AG04450 (cell line): ENCODE results near the gene USP38. TPM values are rescaled to one million over a fixed set of nuclear protein-coding genes. Genes with fewer than 3 reads are reported as not detected.
A peak's percentile ranks its signal among the peaks of the same experiment; 100 is the strongest.
"Not testable (repeated sequence)": the region's sequence is repeated elsewhere in the genome, so short reads cannot be mapped to it uniquely, and the experiment has no call there.

Experiments
- CTCF ChIA-PET: fragments of 300-600, 350-600 bp; formaldehyde crosslinking; extraction: SDS; loops from one replicate; lab custom pipeline; 2022; ENCODE audit warnings: antibody characterized with exemption, inconsistent platforms; lab: Charles Lee
- POLR2A ChIA-PET: fragments of 350-600 bp; formaldehyde crosslinking; extraction: SDS; loops from one replicate; lab custom pipeline; 2021; ENCODE audit warnings: antibody characterized with exemption, inconsistent platforms; lab: Yijun Ruan, JAX
- DNase-seq: peaks from one replicate; pipeline ENCODE4 v3.0.0-alpha.2; 2011; ENCODE audit warnings: low read depth, low spot score
- H3K27ac ChIP-seq: one replicate; pipeline ENCODE4 v1.5.1; 2012; ENCODE audit warnings: low read depth, low read length, control low read depth
- H3K27me3 ChIP-seq: one replicate; pipeline ENCODE4 v1.6.0; 2012; ENCODE audit warnings: low read length; ENCODE audit not compliant: control insufficient read depth, insufficient read depth
- H3K4me3 ChIP-seq: 2 replicates; pipeline ENCODE4 v1.5.1; 2011; ENCODE audit warnings: mild to moderate bottlenecking, low read depth, low read length, control low read depth
- H3K9me3 ChIP-seq: 2 replicates; pipeline ENCODE4 v1.5.1; 2012; ENCODE audit warnings: low read length; ENCODE audit not compliant: control insufficient read depth, insufficient read depth
- polyA plus RNA-seq: library from polyadenylated mRNA; depleted of rRNA; stranded (reverse); fragments of >200 nt; gene quantifications from 2 replicates; pipeline ENCODE4 v1.2.3, GENCODE V29; 2011
- TF ChIP-seq, protein P1 (sequence below): IDR thresholded peaks from 2 replicates; pipeline ENCODE4 v1.5.1; 2011; ENCODE audit warnings: low read depth, low read length, control low read depth, inconsistent platforms

The USP38 gene
- polyA plus RNA-seq, 1 experiment: 14.1 TPM

DNA sequence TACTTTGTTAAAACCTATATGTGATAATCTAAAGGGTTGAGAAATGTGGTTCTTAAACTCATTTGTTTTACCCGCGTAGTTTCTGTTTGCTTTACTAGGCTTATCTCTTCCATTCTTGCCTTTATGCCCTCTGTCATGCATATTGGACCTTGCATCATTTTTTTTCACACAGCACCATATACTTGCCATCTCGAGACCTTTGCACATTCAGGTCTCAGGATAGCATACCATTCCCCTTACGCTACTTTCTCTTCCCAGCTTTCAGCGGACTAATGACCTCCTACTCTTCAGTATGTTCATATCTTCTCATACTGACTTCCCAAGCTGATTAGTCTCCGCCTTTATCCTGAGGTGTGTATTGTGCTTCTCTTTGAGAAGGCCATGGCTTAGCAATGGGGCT is 40.5 kb downstream of the USP38 start:
- TF ChIP-seq, protein P1, sequence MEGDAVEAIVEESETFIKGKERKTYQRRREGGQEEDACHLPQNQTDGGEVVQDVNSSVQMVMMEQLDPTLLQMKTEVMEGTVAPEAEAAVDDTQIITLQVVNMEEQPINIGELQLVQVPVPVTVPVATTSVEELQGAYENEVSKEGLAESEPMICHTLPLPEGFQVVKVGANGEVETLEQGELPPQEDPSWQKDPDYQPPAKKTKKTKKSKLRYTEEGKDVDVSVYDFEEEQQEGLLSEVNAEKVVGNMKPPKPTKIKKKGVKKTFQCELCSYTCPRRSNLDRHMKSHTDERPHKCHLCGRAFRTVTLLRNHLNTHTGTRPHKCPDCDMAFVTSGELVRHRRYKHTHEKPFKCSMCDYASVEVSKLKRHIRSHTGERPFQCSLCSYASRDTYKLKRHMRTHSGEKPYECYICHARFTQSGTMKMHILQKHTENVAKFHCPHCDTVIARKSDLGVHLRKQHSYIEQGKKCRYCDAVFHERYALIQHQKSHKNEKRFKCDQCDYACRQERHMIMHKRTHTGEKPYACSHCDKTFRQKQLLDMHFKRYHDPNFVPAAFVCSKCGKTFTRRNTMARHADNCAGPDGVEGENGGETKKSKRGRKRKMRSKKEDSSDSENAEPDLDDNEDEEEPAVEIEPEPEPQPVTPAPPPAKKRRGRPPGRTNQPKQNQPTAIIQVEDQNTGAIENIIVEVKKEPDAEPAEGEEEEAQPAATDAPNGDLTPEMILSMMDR: no peak
- CTCF ChIA-PET: no interaction called here
- Histone ChIP-seq H3K4me3 (no peak overlapping the region), H3K9me3 (no peaks in the 10 kb centered on the region), H3K27me3 (no peaks in the 10 kb centered on the region), H3K27ac (no peak overlapping the region)
- POLR2A ChIA-PET: interaction anchor here (0.7 kb wide), 1 partner anchor 1071 kb away, joined by 5 read pairs; no protein-coding TSS in a partner anchor
- no peak for DNase-seq

DNA sequence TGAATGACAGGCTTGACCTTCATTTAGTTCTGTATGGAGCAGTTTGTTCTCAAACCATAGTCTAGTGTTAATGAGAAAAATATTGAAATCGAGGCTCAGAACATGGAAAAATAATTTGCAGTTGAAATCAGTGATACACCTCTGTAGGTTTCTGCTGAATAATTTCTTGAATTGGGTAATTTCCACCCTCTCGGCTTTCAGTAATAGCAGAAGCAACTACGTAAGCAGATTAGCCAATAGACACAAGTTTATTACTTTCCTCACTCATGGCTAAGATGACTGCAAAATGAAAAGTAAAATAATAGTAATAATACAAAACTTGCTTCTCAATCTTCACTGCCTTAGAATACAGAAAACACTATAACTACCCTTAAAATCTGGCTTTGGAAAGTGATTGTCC is 46.0 kb downstream of the USP38 start:
- POLR2A ChIA-PET: no interaction called here
- DNase-seq: no peak
- H3K27ac ChIP-seq: no peak overlapping the region
- TF ChIP-seq, protein P1: no peak
- no peak overlapping the region for H3K4me3 ChIP-seq
- CTCF ChIA-PET: no interaction called here
- H3K27me3 ChIP-seq: no peaks in the 10 kb centered on the region
- no peaks in the 10 kb centered on the region for H3K9me3 ChIP-seq

DNA sequence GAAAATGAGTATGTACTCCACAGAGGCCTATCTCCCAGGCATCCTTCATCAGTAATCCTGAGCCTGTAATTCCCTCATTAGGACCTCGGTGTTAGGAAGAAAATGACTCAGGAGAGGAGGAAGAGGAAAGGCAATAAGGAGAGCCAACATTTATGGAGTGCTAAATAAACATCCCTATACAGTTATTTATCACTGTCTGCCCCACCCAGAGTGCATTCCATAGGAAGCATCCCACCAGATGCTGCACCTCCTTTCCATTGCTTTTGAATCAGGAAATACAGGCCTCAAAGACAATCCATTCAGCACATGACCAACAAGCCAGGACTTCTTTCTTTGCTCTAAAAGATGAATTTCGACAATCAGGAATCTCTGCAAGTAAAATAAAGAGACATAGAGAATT is 47.6 kb downstream of the USP38 start:
- no peaks in the 10 kb centered on the region for H3K27me3 ChIP-seq
- TF ChIP-seq, protein P1: no peak
- no peak for DNase-seq
- CTCF ChIA-PET: no interaction called here
- H3K4me3 ChIP-seq: no peak overlapping the region
- H3K27ac ChIP-seq: no peak overlapping the region
- H3K9me3 ChIP-seq: no peaks in the 10 kb centered on the region
- POLR2A ChIA-PET: no interaction called here

DNA sequence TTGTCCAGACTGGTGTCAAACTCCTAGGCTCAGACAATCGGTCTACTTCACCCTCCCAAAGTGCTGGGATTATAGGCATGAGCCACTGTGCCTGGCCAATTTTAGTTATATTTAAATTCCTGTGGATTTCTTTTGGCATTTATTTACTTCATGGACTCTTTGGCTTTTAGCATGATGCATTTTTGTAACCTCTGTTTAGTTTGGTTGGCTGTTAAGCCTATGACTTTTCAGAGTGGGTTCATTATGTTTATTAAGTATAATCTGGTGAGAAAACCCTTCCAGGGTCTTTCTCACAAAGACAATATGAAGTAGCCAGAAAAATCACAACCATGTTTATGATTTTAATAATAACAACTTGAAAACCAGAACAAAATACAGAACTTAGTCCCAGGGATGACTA is 49.4 kb downstream of the USP38 start:
- TF ChIP-seq, protein P1: no peak
- CTCF ChIA-PET: no interaction called here
- DNase-seq: peak; percentile 11
- Histone ChIP-seq H3K9me3 (no peaks in the 10 kb centered on the region), H3K27ac (no peak overlapping the region), H3K27me3 (no peaks in the 10 kb centered on the region), H3K4me3 (no peak overlapping the region)
- POLR2A ChIA-PET: no interaction called here

DNA sequence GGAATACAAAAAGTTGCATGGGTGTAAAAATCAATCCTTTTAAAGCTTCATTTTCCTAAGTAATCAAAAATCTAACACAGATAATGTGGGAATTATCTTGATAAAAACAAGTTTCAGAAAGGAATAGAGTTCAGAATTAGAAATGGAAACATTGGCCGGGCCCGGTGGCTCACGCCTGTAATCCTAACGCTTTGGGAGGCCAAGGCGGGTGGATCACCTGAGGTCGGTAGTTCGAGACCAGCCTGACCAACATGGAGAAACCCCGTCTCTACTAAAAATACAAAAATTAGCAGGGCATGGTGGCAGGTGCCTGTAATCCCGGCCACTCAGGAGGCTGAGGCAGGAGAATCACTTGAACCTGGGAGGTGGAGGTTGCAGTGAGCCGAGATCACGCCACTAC is 52.5 kb downstream of the USP38 start:
- DNase-seq, CTCF ChIA-PET, H3K27ac ChIP-seq, H3K27me3 ChIP-seq, H3K9me3 ChIP-seq, POLR2A ChIA-PET, H3K4me3 ChIP-seq: not testable (repeated sequence)
